CD4-positive, CD25-positive, alpha-beta regulatory T cell (primary cell): Measurements from ENCODE around the gene GAS6. TPM values are rescaled to one million over a fixed set of nuclear protein-coding genes. Genes with fewer than 3 reads are reported as not detected.
"Not testable (repeated sequence)": the region's sequence is repeated elsewhere in the genome, so short reads cannot be mapped to it uniquely, and the experiment has no call there.

Experiments
- ATAC-seq, 2 donors: fragments of 150-1000 bp; cut with Tn5 transposase; one replicate each; pipeline ENCODE4 v1.10.0; 2021; ENCODE audit warnings: low read depth in 2 of 2, moderate number of reproducible peaks in 2 of 2, moderate library complexity in 1 of 2
- DNase-seq, 3 donors: peaks; one replicate each; pipeline versions ENCODE4 v3.0.0 to v3.0.0-alpha.2; 2012 to 2022; ENCODE audit warnings: mixed read lengths in 1 of 3
- H3K27ac ChIP-seq: one replicate; pipeline ENCODE4 v1.7.0; 2013; ENCODE audit warnings: mild to moderate bottlenecking, low read length; ENCODE audit not compliant: insufficient read depth, poor library complexity, severe bottlenecking
- H3K27me3 ChIP-seq: one replicate; pipeline ENCODE4 v1.7.0; 2013; ENCODE audit warnings: low read length; ENCODE audit not compliant: control insufficient read depth, insufficient read depth
- H3K36me3 ChIP-seq: one replicate; pipeline ENCODE4 v1.7.0; 2013; ENCODE audit warnings: mild to moderate bottlenecking, low read length, moderate library complexity; ENCODE audit not compliant: control insufficient read depth, insufficient read depth
- H3K4me1 ChIP-seq: 2 replicates; pipeline ENCODE4 v1.7.0; 2013; ENCODE audit warnings: mild to moderate bottlenecking, low read length; ENCODE audit not compliant: insufficient read depth, control insufficient read depth, poor library complexity, severe bottlenecking
- H3K4me3 ChIP-seq: one replicate; pipeline ENCODE4 v1.7.0; 2013; ENCODE audit warnings: low read depth, mild to moderate bottlenecking, low read length, moderate library complexity
- H3K9me3 ChIP-seq, 2 experiments: 1 replicate in 1 of 2; 2 replicates in 1 of 2; pipeline ENCODE4 v1.7.0; 2013; ENCODE audit warnings: low read length in 2 of 2, mild to moderate bottlenecking in 1 of 2, moderate library complexity in 1 of 2; ENCODE audit not compliant: control insufficient read depth in 2 of 2
- H3K27ac Mint-ChIP-seq, 3 donors: one replicate each; pipeline ENCODE4 v1.8.0; 2020 to 2022; ENCODE audit warnings: mild to moderate bottlenecking in 3 of 3, mixed read lengths in 3 of 3, moderate library complexity in 2 of 3
- H3K27me3 Mint-ChIP-seq: one replicate; pipeline ENCODE4 v1.8.0; 2022; ENCODE audit warnings: mild to moderate bottlenecking, mixed read lengths
- H3K36me3 Mint-ChIP-seq: one replicate; pipeline ENCODE4 v1.8.0; 2020; ENCODE audit warnings: mixed read lengths
- H3K4me1 Mint-ChIP-seq, 4 donors: one replicate each; pipeline ENCODE4 v1.8.0; 2020 to 2022; ENCODE audit warnings: mixed read lengths in 4 of 4, mild to moderate bottlenecking in 1 of 4
- H3K4me3 Mint-ChIP-seq, 4 donors: one replicate each; pipeline ENCODE4 v1.8.0; 2020 to 2022; ENCODE audit warnings: mild to moderate bottlenecking in 4 of 4, mixed read lengths in 4 of 4, moderate library complexity in 3 of 4
- H3K9me3 Mint-ChIP-seq, 7 donors: one replicate each; pipeline ENCODE4 v1.8.0; 2020 to 2022; ENCODE audit warnings: mixed read lengths in 7 of 7, mild to moderate bottlenecking in 3 of 7, moderate library complexity in 2 of 7
- polyA plus RNA-seq, 4 donors: library from polyadenylated mRNA; unstranded; fragments of 300-500 nt; fragmentation: Illumina TruSeq; gene quantifications; one replicate each; pipeline ENCODE4 v1.2.3, GENCODE V29; 2021
- total RNA-seq: library from RNA; stranded (reverse); gene quantifications from one replicate; pipeline ENCODE4 v1.2.3, GENCODE V29; 2022

The GAS6 gene
- total and polyA plus RNA-seq, 5 donors from 2014 or later = 0.29 to 2.8 (median 0.34) TPM; not detected in 2

- H3K27me3 ChIP-seq = no peaks in the 10 kb centered on the region
- H3K36me3 Mint-ChIP-seq = no peaks in the 10 kb centered on the region
- peaks cover 0 to 2% (median 0%) of the 10 kb centered on the region in 7 donors for H3K9me3 Mint-ChIP-seq
- peaks cover 10% of the 10 kb centered on the region for H3K27me3 Mint-ChIP-seq
- no peak overlapping the region for H3K4me3 ChIP-seq
- H3K9me3 ChIP-seq = no peaks in the 10 kb centered on the region
- no peak overlapping the region for H3K27ac Mint-ChIP-seq
- H3K4me1 ChIP-seq = no peaks in the 10 kb centered on the region
- H3K27ac ChIP-seq = no peak overlapping the region
- H3K4me1 Mint-ChIP-seq = no peaks in the 10 kb centered on the region
- no peaks in the 10 kb centered on the region for H3K36me3 ChIP-seq
- DNase-seq (no peak), ATAC-seq (no peak)
- H3K4me3 Mint-ChIP-seq = no peak overlapping the region
These were observed 70.2 kb downstream of the GAS6 start for GRCh38 chr13:113793718-113794085.

DNA sequence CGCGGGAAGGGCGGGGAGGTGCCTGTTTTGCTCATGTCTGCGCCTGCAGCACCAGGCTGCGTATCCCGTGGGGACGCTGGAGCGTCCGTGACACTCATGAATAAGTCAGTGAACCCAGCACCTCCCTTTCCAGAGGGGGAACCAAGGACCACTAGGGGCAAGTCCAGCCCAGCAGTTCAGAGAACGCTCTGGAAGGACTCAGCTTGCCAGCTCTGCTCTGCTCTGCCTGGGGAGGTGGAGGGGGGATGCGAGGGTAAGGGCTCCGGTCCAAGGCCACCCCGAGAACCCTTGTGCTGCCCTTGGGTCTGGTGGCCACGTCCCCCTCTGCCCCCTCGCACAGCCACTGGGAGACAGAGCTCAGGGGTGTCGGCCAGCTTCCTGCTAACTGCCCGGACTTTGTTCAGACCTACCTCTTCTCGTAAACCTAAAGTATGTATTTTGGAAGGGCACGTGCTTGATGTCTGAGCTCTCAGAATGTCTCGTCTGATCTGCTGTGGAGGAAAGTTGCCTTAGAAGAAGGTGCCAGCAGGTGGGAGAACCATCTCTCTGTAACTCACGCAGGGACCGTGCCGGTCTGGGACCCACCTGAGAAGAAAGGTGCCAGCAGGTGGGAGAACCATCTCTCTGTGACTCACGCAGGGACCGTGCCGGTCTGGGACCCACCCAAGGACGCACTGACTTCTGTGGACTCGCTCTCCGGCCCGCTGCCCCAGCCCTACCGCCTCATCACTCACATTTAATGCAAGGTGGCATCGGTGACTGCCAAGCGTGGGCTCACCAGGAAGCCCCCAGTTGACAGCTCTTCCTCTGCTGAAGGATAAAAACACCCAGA, 70.8 kb downstream of the GAS6 start:
- H3K27ac Mint-ChIP-seq = no peak overlapping the region
- Histone ChIP-seq H3K9me3 (no peaks in the 10 kb centered on the region), H3K4me3 (no peak overlapping the region)

GRCh38 chr13:113792236-113792770, 71.6 kb downstream of the GAS6 start:
- no peaks in the 10 kb centered on the region for H3K36me3 ChIP-seq
- Mint-ChIP-seq H3K27ac (no peak overlapping the region), H3K4me1 (no peaks in the 10 kb centered on the region), H3K27me3 (peaks cover 10% of the 10 kb centered on the region), H3K36me3 (no peaks in the 10 kb centered on the region), H3K4me3 (no peak overlapping the region), H3K9me3 (peaks cover 0 to 2% (median 0%) of the 10 kb centered on the region in 7 donors)
- ATAC-seq (no peak), DNase-seq (no peak)
- no peaks in the 10 kb centered on the region for H3K4me1 ChIP-seq
- no peaks in the 10 kb centered on the region for H3K27me3 ChIP-seq
- no peak overlapping the region for H3K4me3 ChIP-seq
- H3K27ac ChIP-seq = no peak overlapping the region
- no peaks in the 10 kb centered on the region for H3K9me3 ChIP-seq

More for the DNA sequence above, 70.8 kb downstream of the GAS6 start:
- no peak overlapping the region for H3K4me3 Mint-ChIP-seq
- no peaks in the 10 kb centered on the region for H3K4me1 Mint-ChIP-seq
- H3K4me1 ChIP-seq = no peaks in the 10 kb centered on the region
- H3K36me3 ChIP-seq = no peaks in the 10 kb centered on the region
- no peaks in the 10 kb centered on the region for H3K36me3 Mint-ChIP-seq
- ATAC-seq (no peak), DNase-seq (no peak)
- peaks cover 0 to 2% (median 0%) of the 10 kb centered on the region in 7 donors for H3K9me3 Mint-ChIP-seq
- H3K27ac ChIP-seq = no peak overlapping the region
- peaks cover 10% of the 10 kb centered on the region for H3K27me3 Mint-ChIP-seq
- H3K27me3 ChIP-seq = no peaks in the 10 kb centered on the region

GRCh38 chr13:113791761-113792160, 72.1 kb downstream of the GAS6 start:
- H3K4me3 Mint-ChIP-seq = no peak overlapping the region
- H3K36me3 Mint-ChIP-seq = no peaks in the 10 kb centered on the region
- peaks cover 0 to 2% (median 0%) of the 10 kb centered on the region in 7 donors for H3K9me3 Mint-ChIP-seq
- no peak overlapping the region for H3K27ac Mint-ChIP-seq
- Histone ChIP-seq H3K27ac (no peak overlapping the region), H3K27me3 (no peaks in the 10 kb centered on the region), H3K9me3 (no peaks in the 10 kb centered on the region), H3K4me1 (no peaks in the 10 kb centered on the region), H3K36me3 (no peaks in the 10 kb centered on the region), H3K4me3 (no peak overlapping the region)
- H3K27me3 Mint-ChIP-seq = peaks cover 10% of the 10 kb centered on the region
- DNase-seq (no peak), ATAC-seq (no peak)
- no peaks in the 10 kb centered on the region for H3K4me1 Mint-ChIP-seq

DNA sequence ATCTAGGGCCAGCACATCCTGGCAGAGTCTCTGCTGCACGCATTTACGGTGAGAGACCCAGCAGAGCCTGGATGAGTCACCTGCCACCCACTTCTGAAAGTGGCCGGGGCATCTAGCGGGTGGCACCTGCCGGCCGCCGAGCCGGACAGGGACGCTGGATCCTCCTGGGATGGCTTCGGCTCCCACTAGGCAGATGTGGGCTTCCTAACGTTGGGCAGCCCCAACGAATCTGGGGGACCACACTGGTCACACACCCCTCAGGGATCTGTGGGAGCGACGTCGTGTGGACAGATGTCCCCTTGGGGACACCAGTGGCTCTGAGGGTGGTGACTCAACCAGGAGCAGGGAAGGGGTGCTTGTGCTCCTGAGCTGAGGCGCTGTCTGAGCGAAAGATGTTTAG, 72.7 kb downstream of the GAS6 start:
- Mint-ChIP-seq H3K27ac (no peak overlapping the region), H3K9me3 (peaks cover 0 to 2% (median 0%) of the 10 kb centered on the region in 7 donors), H3K27me3 (peaks cover 10% of the 10 kb centered on the region), H3K36me3 (no peaks in the 10 kb centered on the region), H3K4me1 (no peaks in the 10 kb centered on the region), H3K4me3 (no peak overlapping the region)
- Histone ChIP-seq H3K4me1 (no peaks in the 10 kb centered on the region), H3K4me3 (no peak overlapping the region), H3K36me3 (no peaks in the 10 kb centered on the region), H3K27ac (no peak overlapping the region), H3K27me3 (no peaks in the 10 kb centered on the region), H3K9me3 (no peaks in the 10 kb centered on the region)
- ATAC-seq (no peak), DNase-seq (no peak)

DNA sequence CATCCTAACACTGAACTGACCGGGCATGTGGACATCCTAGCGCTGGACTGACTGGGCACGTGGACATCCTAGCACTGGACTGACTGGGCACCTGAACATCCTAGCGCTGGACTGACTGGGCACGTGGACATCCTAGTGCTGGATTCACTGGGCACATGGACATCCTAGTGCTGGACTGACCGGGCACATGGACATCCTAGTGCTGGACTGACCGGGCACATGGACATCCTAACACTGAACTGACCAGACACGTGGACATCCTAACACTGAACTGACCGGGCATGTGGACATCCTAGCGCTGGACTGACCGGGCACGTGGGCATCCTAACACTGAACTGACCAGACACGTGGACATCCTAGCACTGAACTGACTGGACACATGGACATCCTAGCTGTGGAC, 73.9 kb downstream of the GAS6 start:
- peaks cover 13% of the 10 kb centered on the region for H3K27me3 Mint-ChIP-seq
- not testable (repeated sequence) for H3K4me1 ChIP-seq, DNase-seq, H3K27ac ChIP-seq, H3K4me3 ChIP-seq, H3K9me3 Mint-ChIP-seq, H3K27me3 ChIP-seq, H3K4me3 Mint-ChIP-seq, H3K9me3 ChIP-seq, H3K27ac Mint-ChIP-seq, H3K4me1 Mint-ChIP-seq, ATAC-seq, H3K36me3 Mint-ChIP-seq, H3K36me3 ChIP-seq

- Mint-ChIP-seq H3K27ac (no peak overlapping the region), H3K36me3 (no peaks in the 10 kb centered on the region), H3K9me3 (peaks cover 0 to 2% (median 0%) of the 10 kb centered on the region in 7 donors), H3K4me1 (no peaks in the 10 kb centered on the region), H3K27me3 (peaks cover 14% of the 10 kb centered on the region), H3K4me3 (no peak overlapping the region)
- DNase-seq (no peak), ATAC-seq (no peak)
- Histone ChIP-seq H3K27me3 (peaks cover 7% of the 10 kb centered on the region), H3K4me3 (no peak overlapping the region), H3K27ac (no peak overlapping the region), H3K36me3 (no peaks in the 10 kb centered on the region), H3K9me3 (no peaks in the 10 kb centered on the region), H3K4me1 (no peaks in the 10 kb centered on the region)
These were observed 74.7 kb downstream of the GAS6 start for GRCh38 chr13:113789167-113789566.
